GM12873 (cell line): Measurements from ENCODE around the gene SLC46A3.

ENCODE experiments used
- CTCF ChIP-seq: IDR thresholded peaks from 2 replicates; pipeline ENCODE4 v1.5.1; 2012; ENCODE audit warnings: low read depth, mild to moderate bottlenecking, moderate library complexity, low read length, control low read depth; ENCODE audit not compliant: insufficient read depth; ENCODE audit errors: missing control alignments

The SLC46A3 gene

GRCh38 chr13:28714651-28715050 lies 4.1 kb downstream of the SLC46A3 start:
- no peak for TF ChIP-seq CTCF

- TF ChIP-seq CTCF, result no peak
These were observed 8.6 kb downstream of the SLC46A3 start for GRCh38 chr13:28710161-28710560.

GRCh38 chr13:28707629-28708427 lies 10.9 kb downstream of the SLC46A3 start:
- no peak for TF ChIP-seq CTCF

- no peak for TF ChIP-seq CTCF
These were observed 13.2 kb downstream of the SLC46A3 start for GRCh38 chr13:28705461-28706083.

GRCh38 chr13:28704919-28705318 lies 13.9 kb downstream of the SLC46A3 start:
- TF ChIP-seq CTCF, result no peak

GRCh38 chr13:28704282-28704681 lies 14.5 kb downstream of the SLC46A3 start:
- no peak for TF ChIP-seq CTCF

- no peak for TF ChIP-seq CTCF
These were observed 19.5 kb downstream of the SLC46A3 start for GRCh38 chr13:28699246-28699645.
